Vagina (tissue), 2 donors: ENCODE data around the gene SERPINF2. TPM values are rescaled to one million over a fixed set of nuclear protein-coding genes. Genes with fewer than 3 reads are reported as not detected.

Source experiments
- DNase-seq, 2 donors: peaks; one replicate each; pipeline ENCODE4 v3.0.0-alpha.2; 2017; ENCODE audit errors: extremely low spot score in 2 of 2
- H3K27ac ChIP-seq: fragments of 200-600 bp; sonication (generic); one replicate; pipeline ENCODE4 v1.5.1; 2019
- H3K27me3 ChIP-seq: fragments of 200-600 bp; sonication (generic); one replicate; pipeline ENCODE4 v1.5.1; 2019
- H3K36me3 ChIP-seq, 2 donors: fragments of 200-600 bp; sonication (generic); one replicate each; pipeline ENCODE4 v1.5.1; 2017 to 2019
- H3K4me1 ChIP-seq: fragments of 200-600 bp; sonication (generic); one replicate; pipeline ENCODE4 v1.5.1; 2019
- H3K4me3 ChIP-seq, 2 donors: fragments of 200-600 bp; sonication (generic); 1 replicate in 1 of 2; 2 replicates in 1 of 2; pipeline ENCODE4 v1.5.1; 2016 to 2019
- H3K9me3 ChIP-seq: fragments of 200-600 bp; sonication (generic); one replicate; pipeline ENCODE4 v1.5.1; 2019
- CTCF ChIP-seq, 3 experiments: fragments of 450-650 bp in 2 of 3; fragments of 200-600 bp in 1 of 3; sonication (generic) in 1 of 3; IDR thresholded peaks; one replicate each; pipeline ENCODE4 v1.5.1; 2017 to 2019; ENCODE audit warnings: antibody characterized with exemption in 3 of 3, mild to moderate bottlenecking in 2 of 3, moderate library complexity in 2 of 3
- POLR2A ChIP-seq, 2 donors: fragments of 450-650 bp; IDR thresholded peaks; one replicate each; pipeline ENCODE4 v1.6.1; 2017; ENCODE audit warnings: antibody characterized with exemption in 2 of 2, mild to moderate bottlenecking in 2 of 2, moderate library complexity in 2 of 2
- POLR2AphosphoS5 ChIP-seq, 2 donors: sonication (generic); formaldehyde crosslinking; IDR thresholded peaks; one replicate each; pipeline ENCODE4 v1.9.0; 2017; ENCODE audit warnings: antibody characterized with exemption in 2 of 2, mild to moderate bottlenecking in 2 of 2, low read depth in 1 of 2; ENCODE audit not compliant: insufficient read depth in 1 of 2
- intact Hi-C: fragments of 100-400 bp; cut with DNase I; formaldehyde crosslinking; loops from one replicate; pipeline ENCODE4 v1.15.1; 2023
- total RNA-seq: library from RNA; depleted of rRNA; stranded (reverse); fragments of >200 nt; gene quantifications from one replicate; pipeline ENCODE4 v1.2.3, GENCODE V29; 2016

The SERPINF2 gene
- total RNA-seq, 1 donor from 2014 or later: 23.8 TPM

GRCh38 chr17:1733759-1734158, 8.9 kb upstream of the SERPINF2 start:
- intact Hi-C loops: no loop called here
- Histone ChIP-seq H3K9me3 (no peaks in the 10 kb centered on the region), H3K36me3 (peaks cover 0 to 23% of the 10 kb centered on the region in 2 donors), H3K4me1 (peaks cover 54% of the 10 kb centered on the region), H3K27me3 (no peaks in the 10 kb centered on the region), H3K4me3 (no peak overlapping the region), H3K27ac (no peak overlapping the region)
- TF ChIP-seq POLR2A (IDR thresholded peaks at IDR 0.05): no peak
- no peak for TF ChIP-seq CTCF (IDR thresholded peaks at IDR 0.05)
- no peak for TF ChIP-seq POLR2AphosphoS5 (IDR thresholded peaks at IDR 0.05; ENCODE audit: insufficient read depth in 1 of 2, low read depth in 1 of 2)
- DNase-seq: no peak

GRCh38 chr17:1735418-1735817, 7.3 kb upstream of the SERPINF2 start:
- intact Hi-C loops: no loop called here
- Histone ChIP-seq H3K9me3 (no peaks in the 10 kb centered on the region), H3K4me3 (no peak overlapping the region), H3K27ac (peak overlapping the region; percentile 80), H3K27me3 (no peaks in the 10 kb centered on the region), H3K36me3 (peaks cover 0 to 23% of the 10 kb centered on the region in 2 donors), H3K4me1 (peaks cover 38% of the 10 kb centered on the region)
- DNase-seq: no peak
- no peak for TF ChIP-seq POLR2A (IDR thresholded peaks at IDR 0.05)
- TF ChIP-seq CTCF (IDR thresholded peaks at IDR 0.05): no peak
- TF ChIP-seq POLR2AphosphoS5 (IDR thresholded peaks at IDR 0.05; ENCODE audit: insufficient read depth in 1 of 2, low read depth in 1 of 2): no peak

- H3K27me3 ChIP-seq: no peaks in the 10 kb centered on the region
- peaks cover 0 to 23% of the 10 kb centered on the region in 2 donors for H3K36me3 ChIP-seq
- intact Hi-C loops: no loop called here
- TF ChIP-seq POLR2AphosphoS5 (IDR thresholded peaks at IDR 0.05; ENCODE audit: insufficient read depth in 1 of 2, low read depth in 1 of 2) (no peak), CTCF (IDR thresholded peaks at IDR 0.05) (no peak), POLR2A (IDR thresholded peaks at IDR 0.05) (no peak)
- H3K9me3 ChIP-seq: no peaks in the 10 kb centered on the region
- DNase-seq: no peak
- H3K4me1 ChIP-seq: peaks cover 33% of the 10 kb centered on the region
- H3K27ac ChIP-seq: peak overlapping the region; percentile 80
- H3K4me3 ChIP-seq: no peak overlapping the region
These were observed 6.8 kb upstream of the SERPINF2 start for GRCh38 chr17:1735834-1736347.

- Histone ChIP-seq H3K27ac (peak overlapping the region; percentile 80), H3K9me3 (no peaks in the 10 kb centered on the region), H3K36me3 (peaks cover 0 to 23% of the 10 kb centered on the region in 2 donors), H3K27me3 (no peaks in the 10 kb centered on the region), H3K4me3 (no peak overlapping the region), H3K4me1 (peaks cover 26% of the 10 kb centered on the region)
- DNase-seq: no peak
- TF ChIP-seq CTCF (IDR thresholded peaks at IDR 0.05): no peak
- peak; percentile 44 to 72 for TF ChIP-seq POLR2AphosphoS5 (IDR thresholded peaks at IDR 0.05; ENCODE audit: insufficient read depth in 1 of 2, low read depth in 1 of 2)
- no peak for TF ChIP-seq POLR2A (IDR thresholded peaks at IDR 0.05)
- intact Hi-C loops: no loop called here
These were observed 6.1 kb upstream of the SERPINF2 start for GRCh38 chr17:1736348-1737281.
